IMR-90 (cell line): ENCODE measurements around the gene ZNF432. TPM values are rescaled to one million over a fixed set of nuclear protein-coding genes. Genes with fewer than 3 reads are reported as not detected.

Experiments used
- polyA plus RNA-seq, 3 experiments: library from polyadenylated mRNA; depleted of rRNA; stranded (reverse); fragments of >200 nt; gene quantifications; 2 replicates each; pipeline ENCODE4 v1.2.3, GENCODE V29; 2012; ENCODE audit warnings: low replicate concordance in 1 of 3
- total RNA-seq: library from RNA; depleted of rRNA; stranded (reverse); fragments of >200 nt; gene quantifications from 2 replicates; pipeline ENCODE4 v1.2.3, GENCODE V29; 2012; rRNA removed

ZNF432 gene
- total and polyA plus RNA-seq, 2 of the 4 experiments (the other 2 are of a cell fraction): 4.5 to 12.4 TPM

Other genes with a start within 250 kb of the ZNF432 start
- gene ZNF577, start 160.9 kb downstream of the ZNF432 start, total RNA-seq: 2.9 and 4.4 TPM in 2 replicates
- gene ZNF577, start 160.9 kb downstream of the ZNF432 start, polyA plus RNA-seq (2012; rRNA removed): 4.0 and 5.8 TPM in 2 replicates
- gene ZNF649, start 143.8 kb downstream of the ZNF432 start, total RNA-seq: 9.2 and 10.4 TPM in 2 replicates
- gene ZNF649, start 143.8 kb downstream of the ZNF432 start, polyA plus RNA-seq (2012; rRNA removed): 1.5 and 1.9 TPM in 2 replicates
- gene ZNF613, start 121.4 kb downstream of the ZNF432 start, total RNA-seq: 7.8 and 10.4 TPM in 2 replicates
- 2.3 and 3.3 TPM in 2 replicates for gene ZNF613, start 121.4 kb downstream of the ZNF432 start, polyA plus RNA-seq (2012; rRNA removed)
- gene ZNF350, start 62.0 kb downstream of the ZNF432 start, total RNA-seq: 12.8 and 14.0 TPM in 2 replicates
- 3.7 and 4.7 TPM in 2 replicates for gene ZNF350, start 62.0 kb downstream of the ZNF432 start, polyA plus RNA-seq (2012; rRNA removed)
- gene ZNF615, start 40.6 kb downstream of the ZNF432 start, total RNA-seq: 9.7 and 10.9 TPM in 2 replicates
- 2.0 and 2.2 TPM in 2 replicates for gene ZNF615, start 40.6 kb downstream of the ZNF432 start, polyA plus RNA-seq (2012; rRNA removed)
- 12.4 and 13.9 TPM in 2 replicates for gene ZNF614, start 20.5 kb downstream of the ZNF432 start, total RNA-seq
- 2.5 and 3.4 TPM in 2 replicates for gene ZNF614, start 20.5 kb downstream of the ZNF432 start, polyA plus RNA-seq (2012; rRNA removed)
- 25.8 and 28.9 TPM in 2 replicates for gene ZNF841, start 46.9 kb upstream of the ZNF432 start, total RNA-seq
- 6.0 and 8.5 TPM in 2 replicates for gene ZNF841, start 46.9 kb upstream of the ZNF432 start, polyA plus RNA-seq (2012; rRNA removed)
- gene ZNF616, start 91.1 kb upstream of the ZNF432 start, total RNA-seq: 13.3 and 13.6 TPM in 2 replicates
- gene ZNF616, start 91.1 kb upstream of the ZNF432 start, polyA plus RNA-seq (2012; rRNA removed): 2.0 and 2.8 TPM in 2 replicates
- gene ZNF836, start 122.8 kb upstream of the ZNF432 start, total RNA-seq: 4.1 and 5.0 TPM in 2 replicates
- 1.1 and 1.4 TPM in 2 replicates for gene ZNF836, start 122.8 kb upstream of the ZNF432 start, polyA plus RNA-seq (2012; rRNA removed)
- 137 and 173 TPM in 2 replicates for gene PPP2R1A, start 141.2 kb upstream of the ZNF432 start, total RNA-seq
- 250 and 292 TPM in 2 replicates for gene PPP2R1A, start 141.2 kb upstream of the ZNF432 start, polyA plus RNA-seq (2012; rRNA removed)
- 18.9 and 20.4 TPM in 2 replicates for gene ZNF766, start 220.7 kb upstream of the ZNF432 start, total RNA-seq
- 3.4 and 4.9 TPM in 2 replicates for gene ZNF766, start 220.7 kb upstream of the ZNF432 start, polyA plus RNA-seq (2012; rRNA removed)
- gene ZNF480, start 248.3 kb upstream of the ZNF432 start, total RNA-seq: 10.9 and 22.5 TPM in 2 replicates
- gene ZNF480, start 248.3 kb upstream of the ZNF432 start, polyA plus RNA-seq (2012; rRNA removed): 3.6 and 6.3 TPM in 2 replicates